ENCODE results near the gene POLR3B. TPM values are rescaled to one million over a fixed set of nuclear protein-coding genes. Genes with fewer than 3 reads are reported as not detected.
A peak's percentile ranks its signal among the peaks of the same experiment; 100 is the strongest.

Gene POLR3B
- total and polyA plus RNA-seq, 2 of the 13 experiments (the other 11 are each of a cell fraction or from before 2014, with no cell fraction given), result 4.8 to 13.1 TPM

DNA sequence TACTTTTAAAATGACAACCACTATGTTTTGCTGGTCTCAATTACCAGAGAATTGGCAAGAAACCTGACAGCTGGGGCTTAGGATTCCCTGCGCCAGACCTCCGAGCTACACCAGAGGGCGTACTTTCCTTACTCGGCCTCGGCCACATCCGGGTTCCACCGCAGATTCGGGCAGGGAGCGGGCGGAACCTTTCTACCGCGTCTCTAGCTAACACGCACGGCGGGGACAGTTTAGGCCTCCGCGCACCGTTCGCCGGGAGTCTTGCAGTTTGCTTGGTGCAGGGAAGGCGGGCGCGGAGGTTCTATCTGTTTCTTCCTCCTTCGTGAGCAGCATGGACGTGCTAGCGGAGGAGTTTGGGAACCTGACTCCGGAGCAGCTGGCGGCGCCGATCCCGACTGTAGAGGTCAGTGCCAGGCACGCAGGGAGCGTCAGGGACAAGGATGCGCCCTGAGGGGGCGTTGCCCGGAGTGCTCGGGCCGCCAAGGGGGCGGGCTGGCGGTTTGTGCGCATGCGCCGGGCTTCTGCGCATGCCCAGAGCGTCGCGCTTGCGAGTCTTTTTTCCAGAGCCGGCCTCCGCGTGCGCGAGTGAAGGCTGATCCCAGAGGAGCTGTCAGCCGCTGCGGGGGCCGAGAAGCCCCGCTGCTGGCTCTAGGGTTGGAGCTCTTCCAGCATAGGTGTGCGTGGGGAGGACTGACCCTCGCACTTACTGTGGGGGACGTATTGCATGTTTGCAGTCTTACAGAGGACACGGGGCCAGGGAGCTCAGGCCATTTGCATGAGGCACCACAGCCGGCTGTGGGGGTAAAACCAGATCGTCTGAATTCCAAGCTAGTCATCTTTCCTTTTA, at the start of gene POLR3B (continued):
- TF ChIP-seq, protein P1, sequence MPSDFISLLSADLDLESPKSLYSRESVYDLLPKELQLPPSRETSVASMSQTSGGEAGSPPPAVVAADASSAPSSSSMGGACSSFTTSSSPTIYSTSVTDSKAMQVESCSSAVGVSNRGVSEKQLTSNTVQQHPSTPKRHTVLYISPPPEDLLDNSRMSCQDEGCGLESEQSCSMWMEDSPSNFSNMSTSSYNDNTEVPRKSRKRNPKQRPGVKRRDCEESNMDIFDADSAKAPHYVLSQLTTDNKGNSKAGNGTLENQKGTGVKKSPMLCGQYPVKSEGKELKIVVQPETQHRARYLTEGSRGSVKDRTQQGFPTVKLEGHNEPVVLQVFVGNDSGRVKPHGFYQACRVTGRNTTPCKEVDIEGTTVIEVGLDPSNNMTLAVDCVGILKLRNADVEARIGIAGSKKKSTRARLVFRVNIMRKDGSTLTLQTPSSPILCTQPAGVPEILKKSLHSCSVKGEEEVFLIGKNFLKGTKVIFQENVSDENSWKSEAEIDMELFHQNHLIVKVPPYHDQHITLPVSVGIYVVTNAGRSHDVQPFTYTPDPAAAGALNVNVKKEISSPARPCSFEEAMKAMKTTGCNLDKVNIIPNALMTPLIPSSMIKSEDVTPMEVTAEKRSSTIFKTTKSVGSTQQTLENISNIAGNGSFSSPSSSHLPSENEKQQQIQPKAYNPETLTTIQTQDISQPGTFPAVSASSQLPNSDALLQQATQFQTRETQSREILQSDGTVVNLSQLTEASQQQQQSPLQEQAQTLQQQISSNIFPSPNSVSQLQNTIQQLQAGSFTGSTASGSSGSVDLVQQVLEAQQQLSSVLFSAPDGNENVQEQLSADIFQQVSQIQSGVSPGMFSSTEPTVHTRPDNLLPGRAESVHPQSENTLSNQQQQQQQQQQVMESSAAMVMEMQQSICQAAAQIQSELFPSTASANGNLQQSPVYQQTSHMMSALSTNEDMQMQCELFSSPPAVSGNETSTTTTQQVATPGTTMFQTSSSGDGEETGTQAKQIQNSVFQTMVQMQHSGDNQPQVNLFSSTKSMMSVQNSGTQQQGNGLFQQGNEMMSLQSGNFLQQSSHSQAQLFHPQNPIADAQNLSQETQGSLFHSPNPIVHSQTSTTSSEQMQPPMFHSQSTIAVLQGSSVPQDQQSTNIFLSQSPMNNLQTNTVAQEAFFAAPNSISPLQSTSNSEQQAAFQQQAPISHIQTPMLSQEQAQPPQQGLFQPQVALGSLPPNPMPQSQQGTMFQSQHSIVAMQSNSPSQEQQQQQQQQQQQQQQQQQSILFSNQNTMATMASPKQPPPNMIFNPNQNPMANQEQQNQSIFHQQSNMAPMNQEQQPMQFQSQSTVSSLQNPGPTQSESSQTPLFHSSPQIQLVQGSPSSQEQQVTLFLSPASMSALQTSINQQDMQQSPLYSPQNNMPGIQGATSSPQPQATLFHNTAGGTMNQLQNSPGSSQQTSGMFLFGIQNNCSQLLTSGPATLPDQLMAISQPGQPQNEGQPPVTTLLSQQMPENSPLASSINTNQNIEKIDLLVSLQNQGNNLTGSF (CRISPR knock-in tag; IDR thresholded peaks at IDR 0.05), result peak; percentile 86; the same call in 1 of the 2 replicates
- TF ChIP-seq ZNF335 (CRISPR knock-in tag; IDR thresholded peaks at IDR 0.05) (peak; percentile 91), ZNF446 (CRISPR knock-in tag; IDR thresholded peaks at IDR 0.05) (peak; percentile 90), CBX5 (CRISPR knock-in tag; IDR thresholded peaks at IDR 0.05; ENCODE audit: borderline replicate concordance) (peak; percentile 93; the same call in 1 of the 2 replicates), TCF7L2 (IDR thresholded peaks at IDR 0.05; ENCODE audit: low read depth, low read length) (no peak), GZF1 (CRISPR knock-in tag; IDR thresholded peaks at IDR 0.05) (peak; percentile 78; the same call in 1 of the 2 replicates), KLF13 (CRISPR knock-in tag; IDR thresholded peaks at IDR 0.05) (peak; percentile 86), ZNF3 (CRISPR knock-in tag; IDR thresholded peaks at IDR 0.05) (0 out of 2 replicates have a peak, but pooled peaks have one; percentile 7), RNF2 (conservative IDR thresholded peaks at IDR 0.05; ENCODE audit: low read depth) (peak; percentile 91), ZFP82 (CRISPR knock-in tag; IDR thresholded peaks at IDR 0.05; ENCODE audit: borderline replicate concordance) (no peak), ZUFSP (CRISPR knock-in tag; IDR thresholded peaks at IDR 0.05; ENCODE audit: borderline replicate concordance) (no peak), REST (IDR thresholded peaks at IDR 0.05; ENCODE audit: borderline replicate concordance in 1 of 2, low read depth in 1 of 2, low read length in 2 of 2) (0 out of 4 replicates have a peak, but pooled peaks of 1 of the 2 experiments have one; percentile 37), ZNF225 (CRISPR knock-in tag; IDR thresholded peaks at IDR 0.05) (peak; percentile 84), HOXA9 (CRISPR knock-in tag; IDR thresholded peaks at IDR 0.05; ENCODE audit: borderline replicate concordance) (peak; percentile 73; the same call in 1 of the 2 replicates)
- TF ChIP-seq, protein P2, sequence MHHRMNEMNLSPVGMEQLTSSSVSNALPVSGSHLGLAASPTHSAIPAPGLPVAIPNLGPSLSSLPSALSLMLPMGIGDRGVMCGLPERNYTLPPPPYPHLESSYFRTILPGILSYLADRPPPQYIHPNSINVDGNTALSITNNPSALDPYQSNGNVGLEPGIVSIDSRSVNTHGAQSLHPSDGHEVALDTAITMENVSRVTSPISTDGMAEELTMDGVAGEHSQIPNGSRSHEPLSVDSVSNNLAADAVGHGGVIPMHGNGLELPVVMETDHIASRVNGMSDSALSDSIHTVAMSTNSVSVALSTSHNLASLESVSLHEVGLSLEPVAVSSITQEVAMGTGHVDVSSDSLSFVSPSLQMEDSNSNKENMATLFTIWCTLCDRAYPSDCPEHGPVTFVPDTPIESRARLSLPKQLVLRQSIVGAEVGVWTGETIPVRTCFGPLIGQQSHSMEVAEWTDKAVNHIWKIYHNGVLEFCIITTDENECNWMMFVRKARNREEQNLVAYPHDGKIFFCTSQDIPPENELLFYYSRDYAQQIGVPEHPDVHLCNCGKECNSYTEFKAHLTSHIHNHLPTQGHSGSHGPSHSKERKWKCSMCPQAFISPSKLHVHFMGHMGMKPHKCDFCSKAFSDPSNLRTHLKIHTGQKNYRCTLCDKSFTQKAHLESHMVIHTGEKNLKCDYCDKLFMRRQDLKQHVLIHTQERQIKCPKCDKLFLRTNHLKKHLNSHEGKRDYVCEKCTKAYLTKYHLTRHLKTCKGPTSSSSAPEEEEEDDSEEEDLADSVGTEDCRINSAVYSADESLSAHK (CRISPR knock-in tag; IDR thresholded peaks at IDR 0.05; ENCODE audit: borderline replicate concordance), result no peak
